ENCODE data around the gene SDR42E2. TPM values are rescaled to one million over a fixed set of nuclear protein-coding genes. Genes with fewer than 3 reads are reported as not detected.

The SDR42E2 gene
- total RNA-seq, 2 donors from 2014 or later, result not detected

- WGBS, result 52% methylated on average over 7 of the region's 7 CpGs
- Histone ChIP-seq H3K27ac (peak overlapping the region in 1 of 2 donors; percentile 18), H3K4me1 (replicated peaks) (no peaks in the 10 kb centered on the region), H3K4me3 (no peak overlapping the region), H3K27me3 (replicated peaks; ENCODE audit: insufficient read depth) (no peaks in the 10 kb centered on the region), H3K36me3 (no peaks in the 10 kb centered on the region), H3K9me3 (no peaks in the 10 kb centered on the region)
- intact Hi-C loops (cut with DNase I), result no loop called here
- TF ChIP-seq CTCF (IDR thresholded peaks at IDR 0.05) (no peak), POLR2A (IDR thresholded peaks at IDR 0.05) (no peak), POLR2AphosphoS5 (IDR thresholded peaks at IDR 0.05) (no peak)
- DNase-seq (ENCODE audit: low spot score), result no peak
Measured at GRCh38 chr16:22229889-22230288, 67.6 kb downstream of the SDR42E2 start.

- Histone ChIP-seq H3K9me3 (no peaks in the 10 kb centered on the region), H3K4me1 (replicated peaks) (no peaks in the 10 kb centered on the region), H3K27ac (peak overlapping the region; percentile 55 to 64), H3K36me3 (no peaks in the 10 kb centered on the region), H3K4me3 (no peak overlapping the region), H3K27me3 (replicated peaks; ENCODE audit: insufficient read depth) (no peaks in the 10 kb centered on the region)
- intact Hi-C loops (cut with DNase I), result no loop called here
- TF ChIP-seq POLR2AphosphoS5 (IDR thresholded peaks at IDR 0.05) (peak; percentile 78), POLR2A (IDR thresholded peaks at IDR 0.05) (no peak)
- 48% methylated on average over 14 of the region's 14 CpGs for WGBS
- peak; percentile 78 for DNase-seq (ENCODE audit: low spot score)
Measured at GRCh38 chr16:22232277-22233036, 70.2 kb downstream of the SDR42E2 start.

GRCh38 chr16:22233037-22233372 lies 70.7 kb downstream of the SDR42E2 start:
- DNase-seq (ENCODE audit: low spot score), result no peak
- no peaks in the 10 kb centered on the region for H3K36me3 ChIP-seq
- H3K4me3 ChIP-seq, result no peak overlapping the region
- WGBS, result 33% methylated on average over 6 of the region's 6 CpGs
- no peaks in the 10 kb centered on the region for H3K9me3 ChIP-seq
- intact Hi-C loops (cut with DNase I), result no loop called here
- TF ChIP-seq CTCF (IDR thresholded peaks at IDR 0.05), result no peak
- no peak for TF ChIP-seq POLR2A (IDR thresholded peaks at IDR 0.05)
- no peak for TF ChIP-seq POLR2AphosphoS5 (IDR thresholded peaks at IDR 0.05)
- peak overlapping the region; percentile 55 to 64 for H3K27ac ChIP-seq
- H3K4me1 ChIP-seq (replicated peaks), result peaks cover 2% of the 10 kb centered on the region
- H3K27me3 ChIP-seq (replicated peaks; ENCODE audit: insufficient read depth), result no peaks in the 10 kb centered on the region

- peak; percentile 35 for DNase-seq (ENCODE audit: low spot score)
- H3K36me3 ChIP-seq, result no peaks in the 10 kb centered on the region
- H3K9me3 ChIP-seq, result no peaks in the 10 kb centered on the region
- H3K4me1 ChIP-seq (replicated peaks), result peaks cover 13% of the 10 kb centered on the region
- no peak overlapping the region for H3K4me3 ChIP-seq
- intact Hi-C loops (cut with DNase I), result no loop called here
- peak overlapping the region in 1 of 2 donors; percentile 16 for H3K27ac ChIP-seq
- WGBS, result 67% methylated on average over 9 of the region's 9 CpGs
- H3K27me3 ChIP-seq (replicated peaks; ENCODE audit: insufficient read depth), result no peaks in the 10 kb centered on the region
- TF ChIP-seq POLR2A (IDR thresholded peaks at IDR 0.05), result no peak
- TF ChIP-seq CTCF (IDR thresholded peaks at IDR 0.05), result no peak
- TF ChIP-seq POLR2AphosphoS5 (IDR thresholded peaks at IDR 0.05), result no peak
Measured at GRCh38 chr16:22235839-22236745, 73.8 kb downstream of the SDR42E2 start.

- Histone ChIP-seq H3K27me3 (replicated peaks; ENCODE audit: insufficient read depth) (no peaks in the 10 kb centered on the region), H3K36me3 (no peaks in the 10 kb centered on the region), H3K27ac (peak overlapping the region; percentile 58 to 69), H3K4me1 (replicated peaks) (peaks cover 13% of the 10 kb centered on the region), H3K4me3 (no peak overlapping the region), H3K9me3 (no peaks in the 10 kb centered on the region)
- intact Hi-C loops (cut with DNase I), result loop anchor here (2.0 kb wide), 1 partner anchor 32 kb away; the partner anchor contains the start of gene EEF2K
- TF ChIP-seq POLR2AphosphoS5 (IDR thresholded peaks at IDR 0.05) (no peak), CTCF (IDR thresholded peaks at IDR 0.05) (no peak), POLR2A (IDR thresholded peaks at IDR 0.05) (no peak)
- 68% methylated on average over 14 of the region's 14 CpGs for WGBS
- no peak for DNase-seq (ENCODE audit: low spot score)
Measured at GRCh38 chr16:22239131-22239805, 77.0 kb downstream of the SDR42E2 start.
